ENCODE results near the gene BPIFB3. TPM values are rescaled to one million over a fixed set of nuclear protein-coding genes. Genes with fewer than 3 reads are reported as not detected.

Gene BPIFB3
- total and polyA plus RNA-seq, 2 of the 13 experiments (the other 11 are each of a cell fraction or from before 2014, with no cell fraction given), result 0.09 TPM; not detected in 1

GRCh38 chr20:33009214-33010132 lies 44.2 kb upstream of the BPIFB3 start (continued):
- TF ChIP-seq ZBTB44 (CRISPR knock-in tag; IDR thresholded peaks at IDR 0.05), result peak; percentile 25
- TF ChIP-seq ZBTB49 (CRISPR knock-in tag; IDR thresholded peaks at IDR 0.05; ENCODE audit: borderline replicate concordance), result no peak
- TF ChIP-seq FLYWCH1 (CRISPR knock-in tag; IDR thresholded peaks at IDR 0.05), result peak; percentile 19; the same call in 1 of the 2 replicates
- peak; percentile 100 for TF ChIP-seq ZNF510 (CRISPR knock-in tag; IDR thresholded peaks at IDR 0.05; ENCODE audit: low read depth)
- TF ChIP-seq KLF13 (CRISPR knock-in tag; IDR thresholded peaks at IDR 0.05), result 0 out of 2 replicates have a peak, but pooled peaks have one; percentile 25
- no peak; the same call in none of the 2 replicates for TF ChIP-seq ZBTB21 (CRISPR knock-in tag; IDR thresholded peaks at IDR 0.05)
- no peak for TF ChIP-seq XBP1 (CRISPR knock-in tag; IDR thresholded peaks at IDR 0.05)
- no peak for TF ChIP-seq SRSF9 (IDR thresholded peaks at IDR 0.05; ENCODE audit: borderline replicate concordance, insufficient read depth, low read depth, low read length, poor library complexity, severe bottlenecking)
- TF ChIP-seq IKZF1 (IDR thresholded peaks at IDR 0.05), result no peak
- TF ChIP-seq ETV6 (CRISPR knock-in tag; conservative IDR thresholded peaks at IDR 0.05), result peak; percentile 99
- TF ChIP-seq ATAD3A (CRISPR knock-in tag; IDR thresholded peaks at IDR 0.05), result 0 out of 2 replicates have a peak, but pooled peaks have one; percentile 56
- peak; percentile 99; the same call in 1 of the 2 replicates for TF ChIP-seq PAWR (CRISPR knock-in tag; IDR thresholded peaks at IDR 0.05; ENCODE audit: borderline replicate concordance)
- TF ChIP-seq CBX5 (CRISPR knock-in tag; IDR thresholded peaks at IDR 0.05; ENCODE audit: borderline replicate concordance), result peak; percentile 97
- peak; percentile 37; the same call in 1 of the 2 replicates for TF ChIP-seq KLF11 (CRISPR knock-in tag; IDR thresholded peaks at IDR 0.05)
- TF ChIP-seq ZNF670 (CRISPR knock-in tag; IDR thresholded peaks at IDR 0.05; ENCODE audit: borderline replicate concordance), result peak; percentile 96
- TF ChIP-seq ZNF30 (CRISPR knock-in tag; IDR thresholded peaks at IDR 0.05), result no peak
- TF ChIP-seq ZNF749 (CRISPR knock-in tag; IDR thresholded peaks at IDR 0.05; ENCODE audit: borderline replicate concordance), result peak; percentile 67
- TF ChIP-seq ARID5B (CRISPR knock-in tag; IDR thresholded peaks at IDR 0.05), result peak; percentile 99
- peak; percentile 89 for TF ChIP-seq ZMYM2 (CRISPR knock-in tag; IDR thresholded peaks at IDR 0.05)
- TF ChIP-seq NFKB2 (CRISPR knock-in tag; IDR thresholded peaks at IDR 0.05; ENCODE audit: borderline replicate concordance), result peak; percentile 75; the same call in 1 of the 2 replicates
- 0 out of 2 replicates have a peak, but pooled peaks have one; percentile 61 for TF ChIP-seq DDIT3 (CRISPR knock-in tag; IDR thresholded peaks at IDR 0.05)
